Measurements from ENCODE around the gene CEP112.

GRCh38 chr17:65886315-65887245 is 305.4 kb downstream of the CEP112 start:
- TF ChIP-seq CTCF (IDR thresholded peaks at IDR 0.05; ENCODE audit: low read depth, low read length) (no peak), MAX (IDR thresholded peaks at IDR 0.05; ENCODE audit: low read depth, low read length) (no peak), POLR2A (IDR thresholded peaks at IDR 0.05; ENCODE audit: extremely low read depth, insufficient read length) (no peak)

Measured in NB4 (cell line).